NB4 (cell line): ENCODE data around the gene THSD7B.
"Not testable (repeated sequence)": the region's sequence is repeated elsewhere in the genome, so short reads cannot be mapped to it uniquely, and the experiment has no call there.

Experiments used
- DNase-seq: peaks from one replicate; pipeline ENCODE4 v3.0.0; 2010; ENCODE audit warnings: low read depth
- H3K4me3 ChIP-seq: one replicate; pipeline ENCODE4 v1.5.1; 2011; ENCODE audit warnings: mild to moderate bottlenecking, low read depth, low read length, moderate library complexity
- CTCF ChIP-seq: IDR thresholded peaks from one replicate; pipeline ENCODE4 v1.5.1; 2012; ENCODE audit warnings: low read depth, low read length
- MAX ChIP-seq: IDR thresholded peaks from 2 replicates; pipeline ENCODE4 v1.6.1; 2011; ENCODE audit warnings: low read depth, low read length
- MYC ChIP-seq: IDR thresholded peaks from 2 replicates; pipeline ENCODE4 v1.6.1; 2011; ENCODE audit warnings: low read depth, low read length
- POLR2A ChIP-seq: IDR thresholded peaks from 2 replicates; pipeline ENCODE4 v1.6.1; 2011; ENCODE audit warnings: mild to moderate bottlenecking; ENCODE audit not compliant: insufficient read length; ENCODE audit errors: extremely low read depth

The THSD7B gene

GRCh38 chr2:136980303-136980702, 215.0 kb downstream of the THSD7B start:
- no peak overlapping the region for H3K4me3 ChIP-seq
- TF ChIP-seq MAX (no peak), CTCF (no peak), MYC (no peak), POLR2A (no peak)
- no peak for DNase-seq

- not testable (repeated sequence) for DNase-seq, H3K4me3 ChIP-seq
Measured at GRCh38 chr2:136981689-136982088, 216.3 kb downstream of the THSD7B start.

GRCh38 chr2:136985044-136985443, 219.7 kb downstream of the THSD7B start:
- H3K4me3 ChIP-seq: no peak overlapping the region
- DNase-seq: no peak
- TF ChIP-seq MYC: no peak
- TF ChIP-seq POLR2A: no peak
- TF ChIP-seq MAX: no peak
- no peak for TF ChIP-seq CTCF

- no peak for DNase-seq
- TF ChIP-seq POLR2A (no peak), MYC (no peak), CTCF (no peak), MAX (no peak)
- no peak overlapping the region for H3K4me3 ChIP-seq
Measured at GRCh38 chr2:136986605-136987221, 221.4 kb downstream of the THSD7B start.

GRCh38 chr2:136990316-136990715, 225.0 kb downstream of the THSD7B start:
- DNase-seq: no peak
- no peak for TF ChIP-seq MAX
- TF ChIP-seq POLR2A: no peak
- TF ChIP-seq CTCF: no peak
- no peak for TF ChIP-seq MYC
- H3K4me3 ChIP-seq: no peak overlapping the region

GRCh38 chr2:136994793-136995192, 229.4 kb downstream of the THSD7B start:
- no peak for DNase-seq
- TF ChIP-seq MAX: no peak
- no peak for TF ChIP-seq CTCF
- TF ChIP-seq POLR2A: no peak
- no peak for TF ChIP-seq MYC
- H3K4me3 ChIP-seq: no peak overlapping the region
